NCI-H2081 treated with DMSO at 0.1 percent for 48 hours (cell line): ENCODE data around the gene LCORL.
"Not testable (repeated sequence)": the region's sequence is repeated elsewhere in the genome, so short reads cannot be mapped to it uniquely, and the experiment has no call there.

Source experiments
- DNase-seq: peaks from one replicate; lab custom pipeline; 2025; lab: John Stamatoyannopoulos, UW

Gene LCORL

GRCh38 chr4:17851959-17852358, 169.6 kb downstream of the LCORL start:
- no peak for DNase-seq

- not testable (repeated sequence) for DNase-seq
Observed at GRCh38 chr4:17850295-17850694, 171.3 kb downstream of the LCORL start.

- no peak for DNase-seq
Observed at GRCh38 chr4:17846266-17846665, 175.3 kb downstream of the LCORL start.

- no peak for DNase-seq
Observed at GRCh38 chr4:17823871-17824669, 197.5 kb downstream of the LCORL start.

- peak; percentile 27 for DNase-seq
Observed at GRCh38 chr4:17817027-17817426, 204.5 kb downstream of the LCORL start.

- no peak for DNase-seq
Observed at GRCh38 chr4:17816142-17816541, 205.4 kb downstream of the LCORL start.

GRCh38 chr4:17814140-17814539, 207.4 kb downstream of the LCORL start:
- DNase-seq = no peak

- no peak for DNase-seq
Observed at GRCh38 chr4:17812801-17813200, 208.8 kb downstream of the LCORL start.

- no peak for DNase-seq
Observed at GRCh38 chr4:17812125-17812524, 209.4 kb downstream of the LCORL start.

- DNase-seq = no peak
Observed at GRCh38 chr4:17811078-17811603, 210.4 kb downstream of the LCORL start.

- DNase-seq = peak; percentile 97
Observed at GRCh38 chr4:17810260-17811077, 211.1 kb downstream of the LCORL start, which contains the start of the genes DCAF16 and NCAPG. DCAF16 (minus strand) TSS chr4:17810757; CDS start chr4:17804141, 6,616 bp downstream. NCAPG (plus strand) TSS chr4:17810979; CDS start chr4:17811078, 99 bp downstream.

GRCh38 chr4:17809667-17810066, 211.9 kb downstream of the LCORL start:
- DNase-seq = no peak

GRCh38 chr4:17807446-17807845, 214.1 kb downstream of the LCORL start:
- DNase-seq = no peak

GRCh38 chr4:17805580-17806155, 215.9 kb downstream of the LCORL start:
- no peak for DNase-seq

GRCh38 chr4:17797808-17798207, 223.7 kb downstream of the LCORL start:
- no peak for DNase-seq

GRCh38 chr4:17794730-17795129, 226.8 kb downstream of the LCORL start:
- DNase-seq = no peak
